HepG2 (cell line): Measurements from ENCODE around the gene FIBP. TPM values are rescaled to one million over a fixed set of nuclear protein-coding genes. Genes with fewer than 3 reads are reported as not detected.

Source experiments
- ATAC-seq: fragments of 200-7000 bp; cut with Tn5 transposase; 3 replicates; pipeline ENCODE4 v1.9.1; 2020; ENCODE audit warnings: mild to moderate bottlenecking, moderate library complexity
- BruUV-seq: library from RNA; stranded (reverse); fragments of 400-500 nt; replicated peaks from 2 replicates; lab custom pipeline; 2021; lab: Mats Ljungman, UMichigan
- CTCF ChIA-PET: fragments of 300-600 bp; formaldehyde crosslinking; extraction: SDS; loops from one replicate; lab custom pipeline; 2021; ENCODE audit warnings: low total read pairs, inconsistent platforms, low intra/inter-chr PET ratio; lab: Yijun Ruan, JAX
- POLR2A ChIA-PET: fragments of 350-600 bp; sonication (Branson Sonifier 250); formaldehyde crosslinking; loops from one replicate; lab custom pipeline; 2020; ENCODE audit warnings: antibody characterized with exemption, inconsistent platforms; lab: Yijun Ruan, JAX
- DNase-seq: peaks from one replicate; pipeline ENCODE4 v3.0.0-alpha.2; 2015; ENCODE audit warnings: low spot score
- FAIRE-seq: peaks from 3 replicates; lab custom pipeline; 2011; peaks lifted over from hg19 to GRCh38; lab: Jason Lieb, UNC
- H2AFZ ChIP-seq: one replicate; pipeline ENCODE4 v1.6.1; 2011; ENCODE audit warnings: low read length, inconsistent platforms
- H3K27ac ChIP-seq: fragments of 300-600 bp; 3 replicates; pipeline ENCODE4 v1.8.0; 2011; ENCODE audit warnings: mixed run types, mild to moderate bottlenecking, mixed read lengths, low read length, inconsistent platforms; ENCODE audit not compliant: insufficient read depth; ENCODE audit errors: extremely low read length
- H3K27me3 ChIP-seq, 2 experiments: fragments of 200-600 bp in 1 of 2; 2 replicates in 1 of 2; 3 replicates in 1 of 2; pipeline versions ENCODE4 v1.6.0 to v1.8.0; 2011; ENCODE audit warnings: low read length in 2 of 2, mild to moderate bottlenecking in 2 of 2, moderate library complexity in 2 of 2, inconsistent platforms in 1 of 2; ENCODE audit not compliant: insufficient read depth in 2 of 2, control insufficient read depth in 1 of 2
- H3K36me3 ChIP-seq, 2 experiments: fragments of 200-600 bp in 1 of 2; replicated peaks in 1 of 2; 2 replicates in 1 of 2; 3 replicates in 1 of 2; pipeline versions ENCODE4 v1.5.1 to v1.8.0; 2011; ENCODE audit warnings: low read length in 2 of 2, inconsistent platforms in 1 of 2; ENCODE audit not compliant: insufficient read depth in 2 of 2, control insufficient read depth in 1 of 2
- H3K4me1 ChIP-seq: 2 replicates; pipeline ENCODE4 v1.5.1; 2012; ENCODE audit warnings: low read length, inconsistent platforms; ENCODE audit not compliant: insufficient read depth
- H3K4me2 ChIP-seq: 2 replicates; pipeline ENCODE4 v1.6.0; 2011; ENCODE audit warnings: low read depth, low read length, inconsistent platforms
- H3K4me3 ChIP-seq, 3 experiments: fragments of 200-600 bp in 1 of 3; sonication (generic), shearing (Covaris generic) in 1 of 3; replicated peaks in 1 of 3; 2 replicates each; pipeline ENCODE4 v1.5.1; 2011 to 2016; ENCODE audit warnings: low read length in 3 of 3, inconsistent platforms in 2 of 3, low read depth in 2 of 3, mild to moderate bottlenecking in 2 of 3, control low read depth in 1 of 3, mixed read lengths in 1 of 3; ENCODE audit not compliant: insufficient read depth in 1 of 3
- H3K79me2 ChIP-seq: one replicate; pipeline ENCODE4 v1.6.1; 2011; ENCODE audit warnings: low read length, inconsistent platforms; ENCODE audit not compliant: insufficient read depth
- H3K9ac ChIP-seq: 2 replicates; pipeline ENCODE4 v1.6.0; 2011; ENCODE audit warnings: mild to moderate bottlenecking, low read depth, low read length, inconsistent platforms; ENCODE audit not compliant: insufficient read depth
- H3K9me3 ChIP-seq: 2 replicates; pipeline ENCODE4 v1.5.1; 2012; ENCODE audit warnings: mild to moderate bottlenecking, low read length
- H4K20me1 ChIP-seq: 2 replicates; pipeline ENCODE4 v1.6.0; 2011; ENCODE audit warnings: inconsistent platforms, mild to moderate bottlenecking, low read length, moderate library complexity; ENCODE audit not compliant: insufficient read depth
- EED ChIP-seq: sonication (generic); formaldehyde crosslinking; IDR thresholded peaks from 2 replicates; pipeline ENCODE4 v1.5.0; 2020; ENCODE audit warnings: mild to moderate bottlenecking, missing genetic modification reagents
- ELF4 ChIP-seq: sonication (generic); formaldehyde crosslinking; IDR thresholded peaks from 2 replicates; pipeline ENCODE4 v1.5.0; 2020; ENCODE audit warnings: missing genetic modification reagents, mild to moderate bottlenecking, moderate library complexity, borderline replicate concordance
- HES4 ChIP-seq: sonication (generic); formaldehyde crosslinking; IDR thresholded peaks from 2 replicates; pipeline ENCODE4 v1.9.0; 2021; ENCODE audit warnings: mild to moderate bottlenecking, missing genetic modification reagents, borderline replicate concordance
- HNRNPH1 ChIP-seq: fragments of 200-400 bp; formaldehyde crosslinking; optimal IDR thresholded peaks from 2 replicates; pipeline ENCODE3; 2017; ENCODE audit warnings: mild to moderate bottlenecking, low read depth, low read length
- MAF1 ChIP-seq: sonication (generic); formaldehyde crosslinking; IDR thresholded peaks from 2 replicates; pipeline ENCODE4 v1.5.0; 2020; ENCODE audit warnings: missing genetic modification reagents, borderline replicate concordance
- MED13 ChIP-seq: sonication (generic); formaldehyde crosslinking; IDR thresholded peaks from 2 replicates; pipeline ENCODE4 v1.5.0; 2020; ENCODE audit warnings: missing genetic modification reagents
- NFE2 ChIP-seq: sonication (generic); formaldehyde crosslinking; IDR thresholded peaks from 2 replicates; pipeline ENCODE4 v1.4.0; 2020; ENCODE audit warnings: missing genetic modification reagents
- ONECUT2 ChIP-seq: sonication (generic); formaldehyde crosslinking; IDR thresholded peaks from 2 replicates; pipeline ENCODE4 v1.4.0; 2020; ENCODE audit warnings: missing genetic modification reagents
- POLR2A ChIP-seq, 2 experiments: IDR thresholded peaks; 2 replicates each; pipeline ENCODE4 v1.6.1; 2011; ENCODE audit warnings: low read depth in 2 of 2, low read length in 2 of 2, mild to moderate bottlenecking in 1 of 2, moderate library complexity in 1 of 2; ENCODE audit not compliant: insufficient read depth in 1 of 2
- RFX5 ChIP-seq: IDR thresholded peaks from 2 replicates; pipeline ENCODE4 v1.6.1; 2011; ENCODE audit warnings: low read depth, low read length, improper control_type of control experiment
- SPEN ChIP-seq: sonication (generic); formaldehyde crosslinking; IDR thresholded peaks from 2 replicates; pipeline ENCODE4 v1.5.1; 2020; ENCODE audit warnings: low read depth, mild to moderate bottlenecking, missing genetic modification reagents
- SYNCRIP ChIP-seq: fragments of 200-400 bp; formaldehyde crosslinking; IDR thresholded peaks from 2 replicates; pipeline ENCODE4 v1.6.1; 2018; ENCODE audit warnings: mild to moderate bottlenecking, low read depth, low read length; ENCODE audit not compliant: insufficient read depth
- ZFY ChIP-seq: sonication (generic); formaldehyde crosslinking; IDR thresholded peaks from 2 replicates; pipeline ENCODE4 v1.4.0; 2020; ENCODE audit warnings: missing genetic modification reagents
- ZNF512 ChIP-seq: sonication (generic); formaldehyde crosslinking; IDR thresholded peaks from 2 replicates; pipeline ENCODE4 v1.4.0; 2020; ENCODE audit warnings: mild to moderate bottlenecking, missing genetic modification reagents
- ZNF563 ChIP-seq: sonication (generic); formaldehyde crosslinking; IDR thresholded peaks from 2 replicates; pipeline ENCODE4 v1.8.0; 2022; ENCODE audit warnings: mild to moderate bottlenecking, moderate library complexity, missing genetic modification reagents
- ZNF660 ChIP-seq: sonication (generic); formaldehyde crosslinking; IDR thresholded peaks from 2 replicates; pipeline ENCODE4 v1.5.1; 2020; ENCODE audit warnings: mild to moderate bottlenecking, low read depth, missing genetic modification reagents, borderline replicate concordance
- ZNF772 ChIP-seq: sonication (generic); formaldehyde crosslinking; IDR thresholded peaks from 2 replicates; pipeline ENCODE4 v1.5.0; 2020; ENCODE audit warnings: mild to moderate bottlenecking, missing genetic modification reagents
- ZNF776 ChIP-seq: sonication (generic); formaldehyde crosslinking; IDR thresholded peaks from 2 replicates; pipeline ENCODE4 v1.4.0; 2020; ENCODE audit warnings: mild to moderate bottlenecking, missing genetic modification reagents
- WGBS: methylation state at CpG from one replicate; pipeline ENCODE4 v1.1.6; 2017; ENCODE audit warnings: low lambda C conversion rate; 5-methylcytosine and 5-hydroxymethylcytosine counted together
- in situ Hi-C: cut with HindIII; loops from 2 replicates; pipeline ENCODE4 v1.10.0; 2017; ENCODE audit warnings: low pct_unique_long_range_greater_than_20kb; ENCODE audit not compliant: extremely low pct_ligation_motif_present
- intact Hi-C: fragments of 100-400 bp; cut with micrococcal nuclease; formaldehyde crosslinking; loops from one replicate; pipeline ENCODE4 v1.10.0; 2022; ENCODE audit not compliant: unreplicated experiment
- polyA plus RNA-seq, 8 experiments: library from polyadenylated mRNA; depleted of rRNA in 3 of 8; stranded (reverse) in 7 of 8; unstranded in 1 of 8; fragments of >200 nt; fragmentation: Illumina TruSeq in 4 of 8; extraction: Trizol in 4 of 8; gene quantifications; 2 replicates each; pipeline versions ENCODE4 v1.2.1 to v1.2.3, GENCODE V29; 2011 to 2016; ENCODE audit warnings: low read depth in 4 of 8, missing spikeins in 1 of 8, mixed read lengths in 1 of 8; ENCODE audit not compliant: insufficient read depth in 1 of 8
- total RNA-seq, 5 experiments: library from RNA; depleted of rRNA; stranded (reverse); fragments of >200 nt; fragmentation: Illumina TruSeq; extraction: Trizol; gene quantifications; 2 replicates each; pipeline ENCODE4 v1.2.3, GENCODE V29; 2016; ENCODE audit warnings: low read depth in 1 of 5
- TF ChIP-seq, protein P1 (sequence below): sonication (generic); formaldehyde crosslinking; conservative IDR thresholded peaks from 2 replicates; pipeline ENCODE4 v1.4.0; 2020; ENCODE audit warnings: missing genetic modification reagents
- TF ChIP-seq, protein P2 (sequence below): sonication (generic); formaldehyde crosslinking; IDR thresholded peaks from 2 replicates; pipeline ENCODE4 v1.5.0; 2020; ENCODE audit warnings: mild to moderate bottlenecking, missing genetic modification reagents

Gene FIBP
- total and polyA plus RNA-seq, 2 of the 13 experiments (the other 11 are each of a cell fraction or from before 2014, with no cell fraction given), result 42.9 to 62.1 TPM

GRCh38 chr11:65864706-65865471 lies 23.4 kb downstream of the FIBP start:
- ChIA-PET CTCF (no interaction called here), POLR2A (no interaction called here)
- Histone ChIP-seq H3K79me2 (peaks cover 10% of the 10 kb centered on the region), H3K4me3 (no peak overlapping the region), H3K4me2 (no peak overlapping the region), H3K27me3 (no peaks in the 10 kb centered on the region), H3K27ac (no peak overlapping the region), H4K20me1 (no peaks in the 10 kb centered on the region), H3K4me1 (peaks cover 16% of the 10 kb centered on the region), H3K9ac (no peak overlapping the region), H2AFZ (no peak overlapping the region), H3K36me3 (peaks cover 14 to 51% of the 10 kb centered on the region in 2 experiments; a peak in 4 of 5 replicates), H3K9me3 (no peaks in the 10 kb centered on the region)
- DNase-seq (no peak), FAIRE-seq (no peak), ATAC-seq (no peak)
- BruUV-seq, result no TSS peak
- TF ChIP-seq ZNF772 (CRISPR knock-in tag), result no peak
- TF ChIP-seq ZNF660 (CRISPR knock-in tag), result no peak
- TF ChIP-seq SYNCRIP, result no peak
- no peak for TF ChIP-seq ZNF512 (CRISPR knock-in tag)
- no peak for TF ChIP-seq ELF4
- no peak for TF ChIP-seq RFX5
- TF ChIP-seq EED (CRISPR knock-in tag), result no peak
- TF ChIP-seq, protein P1, sequence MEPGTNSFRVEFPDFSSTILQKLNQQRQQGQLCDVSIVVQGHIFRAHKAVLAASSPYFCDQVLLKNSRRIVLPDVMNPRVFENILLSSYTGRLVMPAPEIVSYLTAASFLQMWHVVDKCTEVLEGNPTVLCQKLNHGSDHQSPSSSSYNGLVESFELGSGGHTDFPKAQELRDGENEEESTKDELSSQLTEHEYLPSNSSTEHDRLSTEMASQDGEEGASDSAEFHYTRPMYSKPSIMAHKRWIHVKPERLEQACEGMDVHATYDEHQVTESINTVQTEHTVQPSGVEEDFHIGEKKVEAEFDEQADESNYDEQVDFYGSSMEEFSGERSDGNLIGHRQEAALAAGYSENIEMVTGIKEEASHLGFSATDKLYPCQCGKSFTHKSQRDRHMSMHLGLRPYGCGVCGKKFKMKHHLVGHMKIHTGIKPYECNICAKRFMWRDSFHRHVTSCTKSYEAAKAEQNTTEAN (CRISPR knock-in tag), result no peak
- no peak for TF ChIP-seq POLR2A (IDR thresholded peaks at IDR 0.05; ENCODE audit: insufficient read depth in 1 of 2, low read depth in 2 of 2, low read length in 2 of 2)
- no peak for TF ChIP-seq MED13
- TF ChIP-seq, protein P2, sequence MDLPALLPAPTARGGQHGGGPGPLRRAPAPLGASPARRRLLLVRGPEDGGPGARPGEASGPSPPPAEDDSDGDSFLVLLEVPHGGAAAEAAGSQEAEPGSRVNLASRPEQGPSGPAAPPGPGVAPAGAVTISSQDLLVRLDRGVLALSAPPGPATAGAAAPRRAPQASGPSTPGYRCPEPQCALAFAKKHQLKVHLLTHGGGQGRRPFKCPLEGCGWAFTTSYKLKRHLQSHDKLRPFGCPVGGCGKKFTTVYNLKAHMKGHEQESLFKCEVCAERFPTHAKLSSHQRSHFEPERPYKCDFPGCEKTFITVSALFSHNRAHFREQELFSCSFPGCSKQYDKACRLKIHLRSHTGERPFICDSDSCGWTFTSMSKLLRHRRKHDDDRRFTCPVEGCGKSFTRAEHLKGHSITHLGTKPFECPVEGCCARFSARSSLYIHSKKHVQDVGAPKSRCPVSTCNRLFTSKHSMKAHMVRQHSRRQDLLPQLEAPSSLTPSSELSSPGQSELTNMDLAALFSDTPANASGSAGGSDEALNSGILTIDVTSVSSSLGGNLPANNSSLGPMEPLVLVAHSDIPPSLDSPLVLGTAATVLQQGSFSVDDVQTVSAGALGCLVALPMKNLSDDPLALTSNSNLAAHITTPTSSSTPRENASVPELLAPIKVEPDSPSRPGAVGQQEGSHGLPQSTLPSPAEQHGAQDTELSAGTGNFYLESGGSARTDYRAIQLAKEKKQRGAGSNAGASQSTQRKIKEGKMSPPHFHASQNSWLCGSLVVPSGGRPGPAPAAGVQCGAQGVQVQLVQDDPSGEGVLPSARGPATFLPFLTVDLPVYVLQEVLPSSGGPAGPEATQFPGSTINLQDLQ, result no peak
- no peak for TF ChIP-seq MAF1 (CRISPR knock-in tag)
- TF ChIP-seq SPEN (CRISPR knock-in tag), result no peak
- TF ChIP-seq ONECUT2 (CRISPR knock-in tag), result no peak
- TF ChIP-seq ZFY, result no peak
- no peak for TF ChIP-seq HNRNPH1
- no peak for TF ChIP-seq HES4 (CRISPR knock-in tag)
- TF ChIP-seq ZNF776, result no peak
- no peak for TF ChIP-seq NFE2 (CRISPR knock-in tag)
- no peak for TF ChIP-seq ZNF563 (CRISPR knock-in tag)
- intact Hi-C loops, result no loop called here
- in situ Hi-C loops, result no loop called here
- WGBS, result 100% methylated on average over 8 of the region's 18 CpGs
